ENCODE results near the gene HAGH.

Gene HAGH

GRCh38 chr16:1767116-1767994, 59.3 kb downstream of the HAGH start:
- Histone ChIP-seq H3K36me3 (ENCODE audit: control insufficient read depth, insufficient read depth, low read length) (peaks cover 24% of the 10 kb centered on the region), H3K9me3 (ENCODE audit: control insufficient read depth, insufficient read depth, low read length) (no peaks in the 10 kb centered on the region), H3K27me3 (ENCODE audit: control insufficient read depth, insufficient read depth, low read length) (no peaks in the 10 kb centered on the region), H3K27ac (ENCODE audit: low read length) (no peak overlapping the region), H3K4me1 (ENCODE audit: control insufficient read depth, insufficient read depth, low read length) (peaks cover 4% of the 10 kb centered on the region; the same call in 1 of the 2 replicates), H3K4me3 (ENCODE audit: low read length) (no peak overlapping the region)
- no CpG with 5 or more reads among the region's 42 CpGs for WGBS (ENCODE audit: insufficient coverage, insufficient read length)
- DNase-seq (ENCODE audit: low read depth, low spot score): no peak

DNA sequence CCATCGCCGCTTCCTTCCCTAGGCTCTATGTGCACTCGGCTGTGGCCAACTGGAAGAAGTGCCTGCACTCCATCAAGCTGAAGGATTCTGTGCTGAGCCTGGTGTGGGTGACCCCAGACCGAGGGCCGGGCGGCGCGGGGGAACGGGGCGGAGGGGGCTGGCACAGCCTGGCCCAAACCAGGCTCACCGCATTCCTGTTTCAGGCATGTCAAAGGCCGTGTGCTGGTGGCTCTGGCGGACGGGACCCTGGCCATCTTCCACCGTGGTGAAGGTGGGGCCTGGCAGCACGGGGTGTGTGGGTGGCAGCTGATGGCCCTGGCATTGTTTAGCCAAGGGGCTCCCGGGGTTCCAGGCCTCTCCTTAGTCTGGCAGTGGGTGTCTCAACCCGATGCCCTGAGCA, 59.9 kb downstream of the HAGH start:
- Histone ChIP-seq H3K4me1 (ENCODE audit: control insufficient read depth, insufficient read depth, low read length) (peaks cover 4% of the 10 kb centered on the region; the same call in 1 of the 2 replicates), H3K27me3 (ENCODE audit: control insufficient read depth, insufficient read depth, low read length) (no peaks in the 10 kb centered on the region), H3K36me3 (ENCODE audit: control insufficient read depth, insufficient read depth, low read length) (peaks cover 27% of the 10 kb centered on the region), H3K27ac (ENCODE audit: low read length) (no peak overlapping the region), H3K4me3 (ENCODE audit: low read length) (no peak overlapping the region), H3K9me3 (ENCODE audit: control insufficient read depth, insufficient read depth, low read length) (no peaks in the 10 kb centered on the region)
- DNase-seq (ENCODE audit: low read depth, low spot score): no peak
- no CpG with 5 or more reads among the region's 18 CpGs for WGBS (ENCODE audit: insufficient coverage, insufficient read length)

DNA sequence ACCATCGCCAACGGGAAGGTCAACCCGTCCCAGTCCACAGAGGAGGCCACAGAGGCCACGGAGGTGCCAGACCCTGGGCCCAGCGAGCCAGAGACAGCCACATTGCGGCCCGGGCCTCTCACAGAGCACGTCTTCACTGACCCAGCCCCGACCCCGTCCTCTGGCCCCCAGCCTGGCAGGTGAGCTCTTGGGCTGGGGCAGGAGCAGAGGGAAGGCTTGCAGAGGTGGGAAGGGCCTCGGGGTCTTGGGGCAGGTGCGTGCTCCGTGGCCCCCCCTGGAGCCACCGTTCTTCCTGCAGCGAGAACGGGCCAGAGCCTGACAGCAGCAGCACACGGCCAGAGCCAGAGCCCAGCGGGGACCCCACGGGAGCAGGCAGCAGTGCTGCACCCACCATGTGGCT, 60.4 kb downstream of the HAGH start:
- DNase-seq (ENCODE audit: low read depth, low spot score): no peak
- peaks cover 27% of the 10 kb centered on the region for H3K36me3 ChIP-seq (ENCODE audit: control insufficient read depth, insufficient read depth, low read length)
- H3K27ac ChIP-seq (ENCODE audit: low read length): no peak overlapping the region
- H3K9me3 ChIP-seq (ENCODE audit: control insufficient read depth, insufficient read depth, low read length): no peaks in the 10 kb centered on the region
- no CpG with 5 or more reads among the region's 19 CpGs for WGBS (ENCODE audit: insufficient coverage, insufficient read length)
- H3K4me3 ChIP-seq (ENCODE audit: low read length): no peak overlapping the region
- H3K4me1 ChIP-seq (ENCODE audit: control insufficient read depth, insufficient read depth, low read length): peaks cover 4% of the 10 kb centered on the region; the same call in 1 of the 2 replicates
- H3K27me3 ChIP-seq (ENCODE audit: control insufficient read depth, insufficient read depth, low read length): no peaks in the 10 kb centered on the region

DNA sequence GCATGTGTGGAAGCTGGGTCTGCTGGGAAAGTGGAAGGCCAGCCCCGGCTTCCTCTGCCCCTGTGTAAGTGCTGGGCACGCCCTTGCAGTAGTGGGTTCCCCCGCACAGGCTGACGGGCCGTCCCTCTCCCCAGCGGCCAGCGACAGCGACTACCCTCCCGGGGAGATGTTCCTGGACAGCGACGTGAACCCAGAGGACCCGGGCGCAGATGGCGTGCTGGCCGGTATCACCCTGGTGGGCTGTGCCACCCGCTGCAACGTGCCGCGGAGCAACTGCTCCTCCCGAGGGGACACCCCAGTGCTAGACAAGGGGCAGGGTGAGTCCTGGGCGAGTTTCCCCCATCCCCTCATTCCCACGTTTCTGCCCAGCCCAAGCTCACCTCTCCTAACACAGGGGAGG, 60.8 kb downstream of the HAGH start:
- no peak overlapping the region for H3K27ac ChIP-seq (ENCODE audit: low read length)
- WGBS (ENCODE audit: insufficient coverage, insufficient read length): no CpG with 5 or more reads among the region's 22 CpGs
- H3K36me3 ChIP-seq (ENCODE audit: control insufficient read depth, insufficient read depth, low read length): peaks cover 27% of the 10 kb centered on the region
- no peak overlapping the region for H3K4me3 ChIP-seq (ENCODE audit: low read length)
- DNase-seq (ENCODE audit: low read depth, low spot score): no peak
- H3K4me1 ChIP-seq (ENCODE audit: control insufficient read depth, insufficient read depth, low read length): peaks cover 4% of the 10 kb centered on the region; the same call in 1 of the 2 replicates
- H3K27me3 ChIP-seq (ENCODE audit: control insufficient read depth, insufficient read depth, low read length): no peaks in the 10 kb centered on the region
- H3K9me3 ChIP-seq (ENCODE audit: control insufficient read depth, insufficient read depth, low read length): no peaks in the 10 kb centered on the region

- H3K27me3 ChIP-seq (ENCODE audit: control insufficient read depth, insufficient read depth, low read length): no peaks in the 10 kb centered on the region
- DNase-seq (ENCODE audit: low read depth, low spot score): no peak
- H3K36me3 ChIP-seq (ENCODE audit: control insufficient read depth, insufficient read depth, low read length): peaks cover 27% of the 10 kb centered on the region
Observed at GRCh38 chr16:1764971-1765370, 61.7 kb downstream of the HAGH start.

DNA sequence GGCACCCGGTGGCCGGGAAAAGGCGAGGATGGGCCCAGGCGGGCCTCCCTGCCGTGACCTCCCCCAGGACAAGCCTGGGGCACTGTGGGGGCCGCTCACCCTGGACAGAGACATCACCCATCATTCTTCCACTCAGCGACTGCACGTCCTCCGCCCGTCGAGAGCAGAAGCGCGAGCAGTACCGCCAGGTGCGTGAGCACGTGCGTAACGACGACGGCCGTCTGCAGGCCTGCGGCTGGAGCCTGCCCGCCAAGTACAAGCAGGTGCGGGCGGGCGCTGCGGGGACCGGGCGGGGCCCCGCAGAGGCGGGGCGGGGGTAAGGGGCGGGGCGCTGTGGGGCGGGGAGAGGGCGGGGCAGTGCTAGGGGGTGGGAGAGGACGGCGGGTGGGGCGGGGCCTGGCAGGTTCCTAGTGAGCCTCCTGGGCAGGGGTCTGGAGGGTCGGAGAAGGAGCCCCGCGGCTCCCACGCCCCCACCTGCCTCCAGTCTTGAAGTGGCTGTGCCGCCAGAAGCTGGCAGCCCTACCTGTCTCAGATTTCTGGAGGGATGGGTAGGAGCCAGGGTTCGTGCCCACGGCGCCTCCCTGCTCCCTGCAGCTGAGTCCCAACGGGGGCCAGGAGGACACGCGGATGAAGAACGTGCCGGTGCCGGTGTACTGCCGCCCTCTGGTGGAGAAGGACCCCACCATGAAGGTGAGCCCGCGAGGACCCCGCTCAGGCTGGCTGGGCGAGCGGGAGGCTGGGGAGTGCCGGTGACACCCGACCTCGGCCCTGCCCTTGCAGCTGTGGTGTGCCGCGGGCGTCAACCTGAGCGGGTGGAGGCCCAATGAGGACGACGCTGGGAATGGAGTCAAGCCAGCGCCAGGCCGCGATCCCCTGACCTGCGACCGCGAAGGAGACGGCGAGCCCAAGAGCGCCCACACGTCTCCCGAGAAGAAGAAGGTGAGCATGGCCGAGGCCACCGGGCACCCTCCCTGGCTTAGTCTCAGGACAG, 62.8 kb downstream of the HAGH start:
- WGBS (ENCODE audit: insufficient coverage, insufficient read length): no CpG with 5 or more reads among the region's 81 CpGs
- H3K9me3 ChIP-seq (ENCODE audit: control insufficient read depth, insufficient read depth, low read length): no peaks in the 10 kb centered on the region
- H3K4me1 ChIP-seq (ENCODE audit: control insufficient read depth, insufficient read depth, low read length): peaks cover 4% of the 10 kb centered on the region; the same call in 1 of the 2 replicates
- peaks cover 23% of the 10 kb centered on the region for H3K36me3 ChIP-seq (ENCODE audit: control insufficient read depth, insufficient read depth, low read length)
- no peak for DNase-seq (ENCODE audit: low read depth, low spot score)
- no peaks in the 10 kb centered on the region for H3K27me3 ChIP-seq (ENCODE audit: control insufficient read depth, insufficient read depth, low read length)
- peak overlapping the region; percentile 23; the same call in 1 of the 2 replicates for H3K4me3 ChIP-seq (ENCODE audit: low read length)
- H3K27ac ChIP-seq (ENCODE audit: low read length): no peak overlapping the region

More at GRCh38 chr16:1764971-1765370, 61.7 kb downstream of the HAGH start:
- Histone ChIP-seq H3K4me3 (ENCODE audit: low read length) (no peak overlapping the region), H3K4me1 (ENCODE audit: control insufficient read depth, insufficient read depth, low read length) (peaks cover 4% of the 10 kb centered on the region; the same call in 1 of the 2 replicates), H3K27ac (ENCODE audit: low read length) (no peak overlapping the region), H3K9me3 (ENCODE audit: control insufficient read depth, insufficient read depth, low read length) (no peaks in the 10 kb centered on the region)
- WGBS (ENCODE audit: insufficient coverage, insufficient read length): no CpG with 5 or more reads among the region's 21 CpGs

DNA sequence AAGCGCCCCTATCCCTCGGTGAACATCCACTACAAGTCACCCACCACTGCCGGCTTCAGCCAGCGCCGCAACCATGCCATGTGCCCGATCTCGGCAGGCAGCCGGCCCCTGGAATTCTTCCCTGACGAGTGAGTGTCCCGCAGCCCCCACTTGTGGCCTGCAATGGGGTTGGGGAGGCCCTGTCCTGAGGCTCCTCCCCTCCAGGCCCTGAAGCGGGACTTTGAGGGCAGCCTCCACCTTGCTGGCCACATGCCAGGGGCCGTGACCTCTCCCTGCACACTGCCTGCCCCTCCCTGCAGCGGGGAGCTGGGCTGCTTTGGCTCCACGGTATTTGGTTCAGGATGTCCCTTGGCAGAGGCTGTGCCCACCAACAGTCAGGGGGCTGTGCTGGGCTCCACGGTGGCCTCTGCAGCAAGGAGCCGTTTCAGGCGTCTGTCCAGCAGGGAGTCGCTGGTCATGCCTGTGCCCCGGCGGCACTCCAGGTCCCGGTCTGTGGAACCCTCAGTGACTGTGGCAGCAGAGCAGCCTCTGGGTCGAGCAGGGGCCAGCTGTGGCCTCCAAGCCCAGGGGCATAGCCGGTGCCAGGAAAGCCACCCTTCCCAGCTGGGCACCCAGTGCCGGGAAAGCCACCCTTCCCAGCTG, 63.6 kb downstream of the HAGH start:
- no peak overlapping the region for H3K4me3 ChIP-seq (ENCODE audit: low read length)
- DNase-seq (ENCODE audit: low read depth, low spot score): no peak
- H3K27me3 ChIP-seq (ENCODE audit: control insufficient read depth, insufficient read depth, low read length): no peaks in the 10 kb centered on the region
- no CpG with 5 or more reads among the region's 24 CpGs for WGBS (ENCODE audit: insufficient coverage, insufficient read length)
- no peak overlapping the region for H3K27ac ChIP-seq (ENCODE audit: low read length)
- H3K36me3 ChIP-seq (ENCODE audit: control insufficient read depth, insufficient read depth, low read length): peaks cover 17% of the 10 kb centered on the region
- H3K4me1 ChIP-seq (ENCODE audit: control insufficient read depth, insufficient read depth, low read length): peaks cover 4% of the 10 kb centered on the region; the same call in 1 of the 2 replicates
- H3K9me3 ChIP-seq (ENCODE audit: control insufficient read depth, insufficient read depth, low read length): no peaks in the 10 kb centered on the region

GRCh38 chr16:1762196-1762878, 64.3 kb downstream of the HAGH start:
- Histone ChIP-seq H3K36me3 (ENCODE audit: control insufficient read depth, insufficient read depth, low read length) (peaks cover 17% of the 10 kb centered on the region), H3K4me3 (ENCODE audit: low read length) (no peak overlapping the region), H3K27ac (ENCODE audit: low read length) (no peak overlapping the region), H3K9me3 (ENCODE audit: control insufficient read depth, insufficient read depth, low read length) (no peaks in the 10 kb centered on the region), H3K27me3 (ENCODE audit: control insufficient read depth, insufficient read depth, low read length) (no peaks in the 10 kb centered on the region), H3K4me1 (ENCODE audit: control insufficient read depth, insufficient read depth, low read length) (peaks cover 4% of the 10 kb centered on the region; the same call in 1 of the 2 replicates)
- no peak for DNase-seq (ENCODE audit: low read depth, low spot score)
- WGBS (ENCODE audit: insufficient coverage, insufficient read length): no CpG with 5 or more reads among the region's 30 CpGs

GRCh38 chr16:1761751-1762150, 64.9 kb downstream of the HAGH start:
- peaks cover 4% of the 10 kb centered on the region; the same call in 1 of the 2 replicates for H3K4me1 ChIP-seq (ENCODE audit: control insufficient read depth, insufficient read depth, low read length)
- no peak overlapping the region for H3K4me3 ChIP-seq (ENCODE audit: low read length)
- no peaks in the 10 kb centered on the region for H3K9me3 ChIP-seq (ENCODE audit: control insufficient read depth, insufficient read depth, low read length)
- H3K36me3 ChIP-seq (ENCODE audit: control insufficient read depth, insufficient read depth, low read length): peaks cover 16% of the 10 kb centered on the region
- no CpG with 5 or more reads among the region's 15 CpGs for WGBS (ENCODE audit: insufficient coverage, insufficient read length)
- DNase-seq (ENCODE audit: low read depth, low spot score): no peak
- H3K27me3 ChIP-seq (ENCODE audit: control insufficient read depth, insufficient read depth, low read length): no peaks in the 10 kb centered on the region
- no peak overlapping the region for H3K27ac ChIP-seq (ENCODE audit: low read length)

Data from iPS DF 6.9 (cell line).